Activated T-cell treated with anti-CD3 and anti-CD28 coated beads, Interleukin-2, amount 50 U/mL, for 4 hours (primary cell): ENCODE data around the gene MSRB1. TPM values are rescaled to one million over a fixed set of nuclear protein-coding genes. Genes with fewer than 3 reads are reported as not detected.
"Not testable (repeated sequence)": the region's sequence is repeated elsewhere in the genome, so short reads cannot be mapped to it uniquely, and the experiment has no call there.

Experiments
- ATAC-seq, 2 donors: fragments of 200-7000 bp; cut with Tn5 transposase; one replicate each; pipeline ENCODE4 v1.10.0; 2021
- DNase-seq: peaks from one replicate; pipeline ENCODE4 v3.0.0-alpha.2; 2020
- H3K27me3 Mint-ChIP-seq: one replicate; pipeline ENCODE4 v1.8.0; 2021; ENCODE audit warnings: low read depth, mixed read lengths
- H3K36me3 Mint-ChIP-seq: one replicate; pipeline ENCODE4 v1.8.0; 2022; ENCODE audit warnings: mixed read lengths; ENCODE audit not compliant: insufficient read depth
- H3K4me1 Mint-ChIP-seq: one replicate; pipeline ENCODE4 v1.8.0; 2021; ENCODE audit warnings: low read depth, mixed read lengths
- H3K4me3 Mint-ChIP-seq: one replicate; pipeline ENCODE4 v1.8.0; 2021; ENCODE audit warnings: mild to moderate bottlenecking, moderate library complexity, mixed read lengths
- H3K9me3 Mint-ChIP-seq: one replicate; pipeline ENCODE4 v1.8.0; 2021; ENCODE audit warnings: mixed read lengths
- total RNA-seq, 3 donors: library from RNA; stranded (reverse); gene quantifications; one replicate each; pipeline ENCODE4 v1.2.1, GENCODE V29; 2021

MSRB1 gene
- total RNA-seq, 3 donors from 2014 or later: 16.8 to 19.4 (median 17.6) TPM

- no peak for ATAC-seq
- H3K36me3 Mint-ChIP-seq: peaks cover 5% of the 10 kb centered on the region
- peak overlapping the region; percentile 87 for H3K4me3 Mint-ChIP-seq
- no peak for DNase-seq
- H3K27me3 Mint-ChIP-seq: no peaks in the 10 kb centered on the region
- H3K4me1 Mint-ChIP-seq: peaks cover 27% of the 10 kb centered on the region
- H3K9me3 Mint-ChIP-seq: no peaks in the 10 kb centered on the region
Measured at GRCh38 chr16:1941162-1942046, 1.6 kb downstream of the MSRB1 start.

- Mint-ChIP-seq H3K27me3 (no peaks in the 10 kb centered on the region), H3K36me3 (peaks cover 5% of the 10 kb centered on the region), H3K9me3 (no peaks in the 10 kb centered on the region), H3K4me3 (peak overlapping the region; percentile 38), H3K4me1 (peaks cover 27% of the 10 kb centered on the region)
- DNase-seq: no peak
- no peak for ATAC-seq
Measured at GRCh38 chr16:1940273-1941161, 2.5 kb downstream of the MSRB1 start.

- H3K4me3 Mint-ChIP-seq, H3K27me3 Mint-ChIP-seq, H3K36me3 Mint-ChIP-seq, ATAC-seq, H3K9me3 Mint-ChIP-seq, DNase-seq: not testable (repeated sequence)
- H3K4me1 Mint-ChIP-seq: peaks cover 27% of the 10 kb centered on the region
Measured at GRCh38 chr16:1939833-1940232, 3.2 kb downstream of the MSRB1 start.

GRCh38 chr16:1938910-1939309, 4.1 kb downstream of the MSRB1 start:
- peaks cover 5% of the 10 kb centered on the region for H3K36me3 Mint-ChIP-seq
- H3K4me1 Mint-ChIP-seq: peaks cover 19% of the 10 kb centered on the region
- H3K27me3 Mint-ChIP-seq: no peaks in the 10 kb centered on the region
- H3K4me3 Mint-ChIP-seq: no peak overlapping the region
- H3K9me3 Mint-ChIP-seq: no peaks in the 10 kb centered on the region
- no peak for ATAC-seq
- DNase-seq: no peak

- no peak overlapping the region for H3K4me3 Mint-ChIP-seq
- no peaks in the 10 kb centered on the region for H3K27me3 Mint-ChIP-seq
- no peaks in the 10 kb centered on the region for H3K9me3 Mint-ChIP-seq
- DNase-seq (no peak), ATAC-seq (no peak)
- H3K4me1 Mint-ChIP-seq: peaks cover 14% of the 10 kb centered on the region
- peaks cover 5% of the 10 kb centered on the region for H3K36me3 Mint-ChIP-seq
Measured at GRCh38 chr16:1938316-1938715, 4.7 kb downstream of the MSRB1 start.

- H3K36me3 Mint-ChIP-seq: peaks cover 5% of the 10 kb centered on the region
- H3K27me3 Mint-ChIP-seq: no peaks in the 10 kb centered on the region
- H3K4me1 Mint-ChIP-seq: peaks cover 7% of the 10 kb centered on the region
- H3K4me3 Mint-ChIP-seq: no peak overlapping the region
- no peaks in the 10 kb centered on the region for H3K9me3 Mint-ChIP-seq
- no peak for DNase-seq
- ATAC-seq: no peak
Measured at GRCh38 chr16:1936945-1937479, 6.0 kb downstream of the MSRB1 start.

- no peaks in the 10 kb centered on the region for H3K9me3 Mint-ChIP-seq
- H3K27me3 Mint-ChIP-seq: no peaks in the 10 kb centered on the region
- ATAC-seq: no peak
- peaks cover 1% of the 10 kb centered on the region for H3K36me3 Mint-ChIP-seq
- H3K4me3 Mint-ChIP-seq: no peak overlapping the region
- DNase-seq: no peak
- peaks cover 2% of the 10 kb centered on the region for H3K4me1 Mint-ChIP-seq
Measured at GRCh38 chr16:1933097-1933661, 9.8 kb downstream of the MSRB1 start.

GRCh38 chr16:1932050-1933028, 10.7 kb downstream of the MSRB1 start:
- Mint-ChIP-seq H3K4me1 (peaks cover 2% of the 10 kb centered on the region), H3K27me3 (no peaks in the 10 kb centered on the region), H3K36me3 (no peaks in the 10 kb centered on the region), H3K9me3 (no peaks in the 10 kb centered on the region), H3K4me3 (no peak overlapping the region)
- ATAC-seq: no peak
- DNase-seq: no peak

- DNase-seq (no peak), ATAC-seq (no peak)
- no peaks in the 10 kb centered on the region for H3K9me3 Mint-ChIP-seq
- H3K36me3 Mint-ChIP-seq: no peaks in the 10 kb centered on the region
- peaks cover 2% of the 10 kb centered on the region for H3K4me1 Mint-ChIP-seq
- no peaks in the 10 kb centered on the region for H3K27me3 Mint-ChIP-seq
- peak overlapping the region; percentile 35 for H3K4me3 Mint-ChIP-seq
Measured at GRCh38 chr16:1930338-1930720, 12.7 kb downstream of the MSRB1 start.

- no peaks in the 10 kb centered on the region for H3K9me3 Mint-ChIP-seq
- ATAC-seq (peak; percentile 94 to 95), DNase-seq (peak; percentile 93)
- peaks cover 2% of the 10 kb centered on the region for H3K4me1 Mint-ChIP-seq
- no peaks in the 10 kb centered on the region for H3K27me3 Mint-ChIP-seq
- peak overlapping the region; percentile 54 for H3K4me3 Mint-ChIP-seq
- no peaks in the 10 kb centered on the region for H3K36me3 Mint-ChIP-seq
Measured at GRCh38 chr16:1929578-1930337, 13.2 kb downstream of the MSRB1 start.

GRCh38 chr16:1929105-1929504, 13.9 kb downstream of the MSRB1 start:
- H3K27me3 Mint-ChIP-seq: peaks cover 3% of the 10 kb centered on the region
- no peaks in the 10 kb centered on the region for H3K36me3 Mint-ChIP-seq
- H3K9me3 Mint-ChIP-seq: no peaks in the 10 kb centered on the region
- no peak for DNase-seq
- ATAC-seq: peak; percentile 25 to 32
- peak overlapping the region; percentile 69 for H3K4me3 Mint-ChIP-seq
- H3K4me1 Mint-ChIP-seq: peaks cover 2% of the 10 kb centered on the region

- H3K9me3 Mint-ChIP-seq: no peaks in the 10 kb centered on the region
- H3K4me3 Mint-ChIP-seq: no peak overlapping the region
- H3K27me3 Mint-ChIP-seq: peaks cover 28% of the 10 kb centered on the region
- no peak for ATAC-seq
- no peaks in the 10 kb centered on the region for H3K36me3 Mint-ChIP-seq
- H3K4me1 Mint-ChIP-seq: peaks cover 2% of the 10 kb centered on the region
- no peak for DNase-seq
Measured at GRCh38 chr16:1926271-1926670, 16.7 kb downstream of the MSRB1 start.

- peaks cover 1% of the 10 kb centered on the region for H3K4me1 Mint-ChIP-seq
- no peaks in the 10 kb centered on the region for H3K9me3 Mint-ChIP-seq
- H3K27me3 Mint-ChIP-seq: peaks cover 42% of the 10 kb centered on the region
- no peak for DNase-seq
- H3K36me3 Mint-ChIP-seq: no peaks in the 10 kb centered on the region
- H3K4me3 Mint-ChIP-seq: no peak overlapping the region
- no peak for ATAC-seq
Measured at GRCh38 chr16:1924095-1924494, 18.9 kb downstream of the MSRB1 start.
